ENCODE measurements around the gene WFS1.

The WFS1 gene

DNA sequence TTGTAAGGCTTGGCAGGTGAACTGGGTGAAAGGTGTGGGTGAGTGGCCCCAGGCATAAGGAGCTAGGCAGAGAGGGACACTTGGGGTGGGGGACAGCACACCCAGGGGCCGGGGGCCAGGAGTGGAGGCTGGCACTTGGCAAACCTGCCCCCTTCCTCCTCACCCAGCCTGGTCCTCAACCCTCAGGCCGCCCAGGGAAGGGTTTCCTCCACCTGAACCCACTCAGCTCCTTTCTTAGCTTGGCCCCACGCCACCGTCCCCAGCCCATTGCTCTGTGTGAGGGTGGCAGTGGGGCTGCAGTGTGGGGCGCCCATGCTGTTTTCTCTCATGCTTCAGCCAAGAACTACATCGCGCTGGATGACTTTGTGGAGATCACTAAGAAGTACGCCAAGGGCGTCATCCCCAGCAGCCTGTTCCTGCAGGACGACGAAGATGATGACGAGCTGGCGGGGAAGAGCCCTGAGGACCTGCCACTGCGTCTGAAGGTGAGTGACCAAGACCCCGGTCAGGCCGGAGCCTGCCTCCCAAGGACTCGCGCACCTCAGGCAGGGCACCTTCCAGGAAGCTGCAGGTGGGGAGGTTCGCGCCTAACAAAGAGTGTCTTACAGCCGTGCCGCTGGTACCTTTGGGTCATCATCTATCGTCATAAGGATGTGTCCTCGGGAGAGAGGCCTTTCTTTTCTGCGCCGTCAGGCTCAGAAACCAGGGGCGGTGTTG, 25.2 kb downstream of the WFS1 start:
- Histone ChIP-seq H3K27me3 (ENCODE audit: insufficient read depth, low read length, poor library complexity, severe bottlenecking) (no peaks in the 10 kb centered on the region), H3K9ac (ENCODE audit: low read depth, low read length, poor library complexity, severe bottlenecking) (no peak overlapping the region), H2AFZ (ENCODE audit: low read length) (no peak overlapping the region), H3K4me2 (ENCODE audit: low read depth, low read length, poor library complexity, severe bottlenecking) (no peak overlapping the region), H4K20me1 (ENCODE audit: insufficient read depth, low read length, poor library complexity, severe bottlenecking) (no peaks in the 10 kb centered on the region), H3K79me2 (ENCODE audit: insufficient read depth, low read length) (no peaks in the 10 kb centered on the region), H3K9me2 (replicated peaks; ENCODE audit: low read depth, low read length) (no peaks in the 10 kb centered on the region), H3K4me1 (ENCODE audit: insufficient read depth, low read length, poor library complexity, severe bottlenecking) (no peaks in the 10 kb centered on the region), H3F3A (ENCODE audit: low read depth) (no peaks in the 10 kb centered on the region), H3K9me3 (ENCODE audit: insufficient read depth, low read depth, low read length) (no peaks in the 10 kb centered on the region), H3K4me3 (ENCODE audit: low read length, poor library complexity, severe bottlenecking) (no peak overlapping the region), H3K36me3 (ENCODE audit: insufficient read depth, low read length) (no peaks in the 10 kb centered on the region)
- TF ChIP-seq, protein P1, sequence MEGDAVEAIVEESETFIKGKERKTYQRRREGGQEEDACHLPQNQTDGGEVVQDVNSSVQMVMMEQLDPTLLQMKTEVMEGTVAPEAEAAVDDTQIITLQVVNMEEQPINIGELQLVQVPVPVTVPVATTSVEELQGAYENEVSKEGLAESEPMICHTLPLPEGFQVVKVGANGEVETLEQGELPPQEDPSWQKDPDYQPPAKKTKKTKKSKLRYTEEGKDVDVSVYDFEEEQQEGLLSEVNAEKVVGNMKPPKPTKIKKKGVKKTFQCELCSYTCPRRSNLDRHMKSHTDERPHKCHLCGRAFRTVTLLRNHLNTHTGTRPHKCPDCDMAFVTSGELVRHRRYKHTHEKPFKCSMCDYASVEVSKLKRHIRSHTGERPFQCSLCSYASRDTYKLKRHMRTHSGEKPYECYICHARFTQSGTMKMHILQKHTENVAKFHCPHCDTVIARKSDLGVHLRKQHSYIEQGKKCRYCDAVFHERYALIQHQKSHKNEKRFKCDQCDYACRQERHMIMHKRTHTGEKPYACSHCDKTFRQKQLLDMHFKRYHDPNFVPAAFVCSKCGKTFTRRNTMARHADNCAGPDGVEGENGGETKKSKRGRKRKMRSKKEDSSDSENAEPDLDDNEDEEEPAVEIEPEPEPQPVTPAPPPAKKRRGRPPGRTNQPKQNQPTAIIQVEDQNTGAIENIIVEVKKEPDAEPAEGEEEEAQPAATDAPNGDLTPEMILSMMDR (conservative IDR thresholded peaks at IDR 0.05; ENCODE audit: low read length) = no peak
- TF ChIP-seq EZH2phosphoT487 (IDR thresholded peaks at IDR 0.05; ENCODE audit: borderline replicate concordance) = no peak

DNA sequence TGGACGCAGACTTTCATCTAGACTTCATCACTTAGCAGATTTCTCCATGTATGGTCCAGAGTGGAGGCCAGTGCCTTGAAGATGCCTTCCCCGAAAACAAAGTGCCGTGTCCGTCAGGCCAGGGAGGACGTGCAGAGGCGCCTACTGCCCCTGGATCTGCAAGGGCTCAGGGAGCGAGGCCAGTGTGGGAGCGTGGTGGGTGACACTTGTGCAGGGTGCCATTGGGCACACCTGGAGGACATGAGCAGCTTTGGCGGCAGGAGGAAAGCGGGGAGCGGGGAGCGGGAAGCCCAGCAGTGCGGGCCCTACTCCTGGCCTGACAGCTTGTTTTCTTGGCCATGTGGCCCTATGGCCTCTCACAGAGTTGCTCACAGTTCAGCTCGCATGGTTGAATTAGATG, 25.8 kb downstream of the WFS1 start:
- Histone ChIP-seq H3K4me3 (ENCODE audit: low read length, poor library complexity, severe bottlenecking) (no peak overlapping the region), H2AFZ (ENCODE audit: low read length) (no peak overlapping the region), H3K9ac (ENCODE audit: low read depth, low read length, poor library complexity, severe bottlenecking) (no peak overlapping the region), H3K4me2 (ENCODE audit: low read depth, low read length, poor library complexity, severe bottlenecking) (no peak overlapping the region), H3K79me2 (ENCODE audit: insufficient read depth, low read length) (no peaks in the 10 kb centered on the region), H3K36me3 (ENCODE audit: insufficient read depth, low read length) (no peaks in the 10 kb centered on the region), H3K4me1 (ENCODE audit: insufficient read depth, low read length, poor library complexity, severe bottlenecking) (no peaks in the 10 kb centered on the region), H3K9me3 (ENCODE audit: insufficient read depth, low read depth, low read length) (no peaks in the 10 kb centered on the region), H3K9me2 (replicated peaks; ENCODE audit: low read depth, low read length) (no peaks in the 10 kb centered on the region), H3F3A (ENCODE audit: low read depth) (no peaks in the 10 kb centered on the region), H4K20me1 (ENCODE audit: insufficient read depth, low read length, poor library complexity, severe bottlenecking) (no peaks in the 10 kb centered on the region), H3K27me3 (ENCODE audit: insufficient read depth, low read length, poor library complexity, severe bottlenecking) (no peaks in the 10 kb centered on the region)
- TF ChIP-seq, protein P1 (conservative IDR thresholded peaks at IDR 0.05; ENCODE audit: low read length) = no peak
- no peak for TF ChIP-seq EZH2phosphoT487 (IDR thresholded peaks at IDR 0.05; ENCODE audit: borderline replicate concordance)

GRCh38 chr4:6296026-6296425, 26.4 kb downstream of the WFS1 start:
- no peaks in the 10 kb centered on the region for H3K36me3 ChIP-seq (ENCODE audit: insufficient read depth, low read length)

More at GRCh38 chr4:6296026-6296425, 26.4 kb downstream of the WFS1 start:
- H3K9me3 ChIP-seq (ENCODE audit: insufficient read depth, low read depth, low read length) = no peaks in the 10 kb centered on the region
- H2AFZ ChIP-seq (ENCODE audit: low read length) = no peak overlapping the region
- H4K20me1 ChIP-seq (ENCODE audit: insufficient read depth, low read length, poor library complexity, severe bottlenecking) = no peaks in the 10 kb centered on the region
- H3K27me3 ChIP-seq (ENCODE audit: insufficient read depth, low read length, poor library complexity, severe bottlenecking) = no peaks in the 10 kb centered on the region
- no peak overlapping the region for H3K4me3 ChIP-seq (ENCODE audit: low read length, poor library complexity, severe bottlenecking)
- no peak overlapping the region for H3K4me2 ChIP-seq (ENCODE audit: low read depth, low read length, poor library complexity, severe bottlenecking)
- no peaks in the 10 kb centered on the region for H3K4me1 ChIP-seq (ENCODE audit: insufficient read depth, low read length, poor library complexity, severe bottlenecking)
- no peak overlapping the region for H3K9ac ChIP-seq (ENCODE audit: low read depth, low read length, poor library complexity, severe bottlenecking)
- no peaks in the 10 kb centered on the region for H3K79me2 ChIP-seq (ENCODE audit: insufficient read depth, low read length)
- TF ChIP-seq, protein P1 (conservative IDR thresholded peaks at IDR 0.05; ENCODE audit: low read length) = no peak
- TF ChIP-seq EZH2phosphoT487 (IDR thresholded peaks at IDR 0.05; ENCODE audit: borderline replicate concordance) = no peak
- no peaks in the 10 kb centered on the region for H3K9me2 ChIP-seq (replicated peaks; ENCODE audit: low read depth, low read length)
- no peaks in the 10 kb centered on the region for H3F3A ChIP-seq (ENCODE audit: low read depth)

All from Loucy (cell line).